Stimulated activated CD4-positive, alpha-beta T cell treated with anti-CD3 and anti-CD28 coated beads, Interleukin-2, amount 100 ng/mL, for 48 hours (primary cell): ENCODE results near the gene FNBP1.
A peak's percentile ranks its signal among the peaks of the same experiment; 100 is the strongest.
"Not testable (repeated sequence)": the region's sequence is repeated elsewhere in the genome, so short reads cannot be mapped to it uniquely, and the experiment has no call there.

Source experiments
- DNase-seq, 2 donors: peaks; one replicate each; pipeline ENCODE4 v3.0.0-alpha.2; 2020

Gene FNBP1

DNA sequence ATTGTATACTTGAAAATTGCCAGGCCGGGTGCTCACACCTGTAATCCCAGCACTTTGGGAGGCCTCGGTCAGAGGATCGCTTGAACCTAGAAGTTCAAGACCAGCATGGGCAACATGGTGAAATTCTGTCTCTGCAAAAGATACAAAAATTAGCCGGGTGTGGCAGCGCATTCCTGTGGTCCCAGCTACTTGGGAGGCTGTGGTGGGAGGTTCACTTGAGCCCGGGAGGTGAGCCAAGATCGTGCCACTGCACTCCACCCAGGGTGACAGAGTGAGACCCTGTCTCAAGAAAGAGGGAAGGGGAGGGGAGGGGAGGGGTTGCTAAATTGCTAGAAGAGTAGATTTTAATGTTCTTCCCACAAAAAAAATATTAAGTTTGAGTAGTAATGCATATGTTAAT, 53.2 kb downstream of the FNBP1 start:
- DNase-seq = no peak

DNA sequence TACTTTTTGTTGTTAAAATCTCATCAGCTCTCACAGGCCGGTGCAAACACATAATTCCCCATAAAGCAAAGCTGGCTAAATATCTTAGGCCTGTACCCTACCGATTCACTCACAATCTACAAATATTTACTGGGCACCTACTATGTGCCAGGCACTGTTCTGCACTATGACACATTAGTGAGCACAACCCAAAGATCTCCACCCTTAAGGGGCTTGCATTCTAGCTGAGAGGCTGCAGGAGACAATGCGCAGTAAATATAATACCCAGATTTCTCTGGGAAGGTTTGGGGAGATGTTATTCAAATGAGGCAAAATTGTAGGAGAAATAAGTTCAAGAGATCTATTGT, 53.7 kb downstream of the FNBP1 start:
- DNase-seq = no peak

DNA sequence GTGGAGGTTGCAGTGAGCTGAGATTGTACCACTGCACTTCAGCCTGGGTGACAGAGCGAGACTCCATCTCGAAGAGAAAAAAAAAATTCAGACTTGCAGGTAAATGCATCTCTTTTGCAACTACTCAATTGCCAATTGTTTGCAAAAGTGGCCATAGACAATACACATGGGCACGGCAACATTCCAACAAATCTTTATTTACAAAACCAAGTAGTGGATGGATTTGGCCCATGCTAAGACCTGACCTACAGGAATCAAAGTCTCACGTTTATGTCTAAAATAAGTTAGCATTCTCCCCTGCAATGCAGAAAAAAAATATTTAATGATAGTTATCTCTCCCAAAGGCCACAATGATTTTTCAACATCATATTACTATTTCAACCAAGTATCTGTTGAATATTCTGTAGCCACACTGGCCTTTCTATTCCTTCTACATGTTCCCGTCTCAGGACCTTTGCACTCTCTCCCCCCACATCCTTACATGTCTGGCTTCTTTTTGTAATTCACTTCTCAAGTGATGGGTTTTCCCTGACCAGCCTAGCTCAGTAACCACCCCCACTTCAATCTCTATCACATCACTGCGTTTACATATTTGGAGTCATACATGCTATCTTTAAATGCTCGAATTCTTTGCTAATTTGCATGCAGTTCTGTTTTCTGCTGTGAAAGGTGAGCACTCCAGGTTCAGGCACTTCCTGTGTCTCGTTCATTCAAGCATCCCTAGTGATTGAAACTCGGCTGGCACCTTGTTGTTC, 54.2 kb downstream of the FNBP1 start:
- no peak for DNase-seq

DNA sequence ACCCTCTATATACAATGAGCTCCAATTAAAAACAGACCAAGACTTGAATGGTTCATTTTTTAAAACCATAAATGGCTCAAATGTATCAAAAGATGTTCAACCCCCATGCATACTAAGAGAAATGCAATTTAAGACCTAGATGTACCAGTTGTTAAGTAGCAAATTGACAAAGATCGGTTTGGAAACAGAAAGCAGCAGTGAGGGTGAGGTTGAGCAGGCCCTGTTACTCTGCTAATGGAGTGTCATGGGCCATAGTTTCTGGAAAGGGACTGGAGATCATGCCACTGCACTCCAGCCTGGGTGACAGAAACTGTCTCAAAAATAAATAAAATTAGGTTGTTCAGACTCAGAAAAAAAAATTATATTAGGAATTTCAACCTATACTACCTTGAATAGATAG, 55.0 kb downstream of the FNBP1 start:
- no peak for DNase-seq

DNA sequence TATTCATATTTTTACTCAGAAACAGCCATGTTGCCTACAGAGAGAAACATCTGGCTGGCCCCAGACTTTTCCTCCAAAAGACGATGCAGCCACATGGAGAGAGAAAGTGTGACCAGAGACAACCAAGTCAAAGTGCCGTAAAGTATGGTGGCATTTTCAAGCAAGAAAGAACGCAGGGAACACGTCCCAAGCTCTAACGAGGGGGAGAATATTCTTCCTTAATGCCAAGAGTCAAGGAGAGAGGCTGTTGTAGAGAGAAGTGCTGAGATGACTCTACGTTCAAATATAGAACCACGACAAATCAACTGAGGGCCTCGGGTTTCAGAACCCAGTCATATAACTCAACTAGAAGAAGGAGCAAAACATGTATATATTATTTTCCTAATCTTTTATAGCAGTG, 55.9 kb downstream of the FNBP1 start:
- no peak for DNase-seq

DNA sequence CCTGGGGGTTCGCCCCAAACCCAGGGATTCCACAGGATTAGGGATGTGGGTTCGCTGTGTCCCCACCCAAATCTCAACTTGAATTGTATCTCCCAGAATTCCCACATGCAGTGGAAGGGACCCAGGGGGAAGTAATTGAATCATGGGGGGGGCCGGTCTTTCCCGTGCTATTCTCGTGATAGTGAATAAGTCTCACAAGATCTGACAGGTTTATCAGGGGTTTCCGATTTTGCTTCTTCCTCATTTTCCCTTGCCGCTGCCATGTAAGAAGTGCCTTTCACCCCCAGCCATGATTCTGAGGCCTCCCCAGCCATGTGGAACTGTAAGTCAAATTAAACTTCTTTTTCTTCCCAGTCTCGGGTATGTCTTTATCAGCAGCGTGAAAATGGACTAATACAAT, 58.4 kb downstream of the FNBP1 start:
- not testable (repeated sequence) for DNase-seq

DNA sequence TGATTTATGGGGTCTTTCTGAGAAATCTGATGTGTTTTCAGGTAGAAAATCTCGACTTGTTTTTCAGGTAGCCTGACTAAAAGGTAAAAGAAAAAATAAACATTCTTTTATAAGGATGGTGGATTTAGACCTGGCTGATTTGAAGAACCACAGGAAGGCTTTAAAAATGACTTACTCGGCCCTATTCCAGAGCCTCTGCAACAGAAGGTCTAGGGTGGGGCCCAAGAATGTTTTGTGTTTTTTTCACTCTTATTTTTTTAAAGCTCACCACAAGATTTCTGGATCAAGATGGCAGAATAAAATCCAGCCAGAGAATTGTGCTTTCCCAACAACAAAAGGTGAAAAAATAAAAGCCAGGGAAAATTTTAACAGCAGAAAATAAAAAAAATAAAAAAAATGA, 59.1 kb downstream of the FNBP1 start:
- no peak for DNase-seq

DNA sequence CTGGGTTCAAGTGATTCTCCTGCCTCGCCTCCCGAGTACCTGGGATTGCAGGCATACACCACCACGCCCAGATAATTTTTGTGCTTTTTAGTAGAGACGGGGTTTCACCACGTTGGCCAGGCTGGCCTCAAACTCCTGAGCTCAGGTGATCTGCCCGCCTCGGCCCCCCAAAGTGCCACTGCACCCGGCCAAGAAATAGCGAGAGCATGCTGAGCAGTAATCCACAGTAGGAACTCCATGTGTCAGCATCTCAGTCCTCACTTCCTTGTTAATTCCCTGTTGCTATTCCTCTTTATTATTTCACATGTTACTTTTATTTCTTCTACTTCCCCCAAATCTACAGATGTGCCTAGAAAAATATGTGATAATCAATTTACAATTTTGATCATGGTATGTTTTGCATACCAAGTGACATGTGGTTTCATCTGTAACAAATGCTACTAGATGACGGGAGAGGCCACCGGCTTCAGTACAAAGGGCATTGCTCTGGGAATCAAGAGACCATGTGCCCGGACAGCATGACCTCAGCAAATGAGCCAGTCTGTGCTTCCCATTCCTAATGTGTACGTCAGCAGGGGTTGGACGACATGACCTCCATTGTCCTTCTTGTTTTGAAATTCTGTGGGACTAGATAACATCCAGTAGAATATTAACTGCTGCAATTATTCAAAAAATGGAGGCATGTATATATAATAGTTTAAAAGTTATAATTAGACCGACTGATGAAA, 61.6 kb downstream of the FNBP1 start:
- DNase-seq = no peak

DNA sequence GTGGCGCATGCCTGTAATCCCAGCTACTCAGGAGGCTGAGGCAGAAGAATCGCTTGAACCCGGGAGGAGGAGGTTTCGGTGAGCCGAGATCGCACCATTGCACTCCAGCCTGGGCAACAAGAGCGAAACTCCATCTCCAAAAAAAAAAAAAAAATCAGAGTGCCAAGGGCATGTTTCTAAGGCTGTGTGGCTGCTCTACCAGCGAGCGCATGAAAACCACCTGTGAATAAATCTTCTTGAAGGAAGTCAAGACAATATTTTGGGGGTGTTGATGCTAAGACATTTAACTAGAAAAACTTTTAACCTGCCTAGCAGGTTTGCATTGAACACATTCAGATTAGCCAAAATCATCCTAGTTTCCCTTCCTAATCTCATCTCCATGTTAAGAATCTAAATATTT, 62.8 kb downstream of the FNBP1 start:
- DNase-seq = not testable (repeated sequence)

DNA sequence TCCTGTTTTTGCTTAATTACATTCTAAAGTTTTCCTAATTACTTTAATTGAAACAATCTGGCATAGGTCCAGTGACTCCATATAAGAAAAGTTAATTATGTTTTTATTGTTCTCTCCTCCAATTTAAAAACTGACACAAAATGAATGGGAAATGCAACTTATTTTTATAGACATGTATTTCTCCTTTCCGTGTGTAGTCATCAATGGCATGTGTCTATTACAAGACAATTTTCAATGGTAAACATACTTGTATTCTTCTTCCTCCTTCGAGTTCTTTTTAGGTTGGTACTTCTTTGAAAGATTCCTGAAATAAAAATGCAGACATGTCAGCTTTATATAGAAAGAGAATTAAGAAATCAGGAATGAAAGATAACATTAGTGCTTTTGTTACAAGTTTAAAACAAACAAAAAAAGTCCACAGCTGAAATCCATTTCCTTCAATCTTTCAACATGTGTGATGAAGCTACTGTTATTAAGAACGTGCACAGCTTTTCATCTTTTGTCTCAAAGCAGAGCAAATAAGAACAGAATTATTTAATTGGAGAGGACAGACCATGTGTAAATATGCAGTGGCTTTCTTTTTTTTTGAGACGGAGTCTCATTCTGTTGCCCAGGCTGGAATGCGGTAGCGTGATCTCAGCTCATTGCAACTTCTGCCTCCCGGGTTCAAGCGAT, 63.8 kb downstream of the FNBP1 start:
- DNase-seq = no peak

DNA sequence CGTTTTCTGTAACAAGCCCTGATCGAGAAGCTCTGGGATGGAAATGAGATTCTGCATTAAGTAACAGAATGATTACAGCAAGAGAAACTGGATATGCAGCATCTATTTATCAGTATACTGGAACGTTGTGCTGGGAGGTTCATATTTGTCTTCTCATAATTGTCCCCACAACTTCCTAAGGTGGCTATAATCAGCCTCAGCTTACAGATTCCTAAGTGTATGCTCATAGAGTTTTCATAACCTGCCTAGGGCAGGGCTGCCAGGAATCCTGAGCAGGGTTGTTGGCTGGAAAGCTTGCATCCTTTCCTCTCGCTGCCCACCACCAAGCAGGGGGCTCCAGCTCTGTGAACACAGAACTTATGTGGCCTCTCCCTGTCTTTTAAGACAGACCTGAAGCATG, 70.2 kb downstream of the FNBP1 start:
- no peak for DNase-seq

DNA sequence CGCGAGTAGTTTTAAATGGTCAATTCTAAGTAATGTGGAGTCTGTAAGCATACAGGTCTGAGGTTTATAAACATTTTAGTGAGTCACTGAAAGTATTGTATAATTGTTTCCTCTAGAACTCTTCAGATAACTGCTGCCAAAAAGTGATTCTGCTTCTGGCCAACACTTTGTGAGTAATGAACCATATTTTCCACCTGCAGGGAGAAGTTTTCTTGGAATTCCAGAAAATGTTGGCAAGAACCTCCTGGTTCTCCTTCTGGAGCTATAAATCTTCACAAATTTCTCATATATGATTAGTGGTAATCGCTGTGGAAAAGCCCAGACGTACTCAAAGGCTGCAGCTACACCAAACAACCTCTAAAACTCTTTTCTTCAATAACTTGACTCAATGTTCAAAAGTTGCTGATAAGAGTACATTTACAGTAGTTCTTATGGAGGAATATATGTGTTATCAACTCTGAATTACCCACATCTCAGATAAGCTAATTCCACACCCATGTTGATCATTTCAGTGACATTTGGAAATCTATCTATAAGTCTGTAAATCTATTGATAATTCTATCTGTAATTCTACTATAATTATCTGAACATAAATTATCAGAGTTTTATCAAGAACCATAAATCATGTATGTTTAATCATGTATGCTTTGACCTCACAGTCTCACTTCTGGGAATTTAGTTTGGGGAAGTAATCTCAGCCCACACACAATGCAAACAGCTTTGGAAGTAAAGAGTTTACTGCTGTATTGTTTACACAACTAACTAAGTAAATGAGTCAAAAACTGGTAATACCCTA, 74.1 kb downstream of the FNBP1 start:
- DNase-seq = no peak

DNA sequence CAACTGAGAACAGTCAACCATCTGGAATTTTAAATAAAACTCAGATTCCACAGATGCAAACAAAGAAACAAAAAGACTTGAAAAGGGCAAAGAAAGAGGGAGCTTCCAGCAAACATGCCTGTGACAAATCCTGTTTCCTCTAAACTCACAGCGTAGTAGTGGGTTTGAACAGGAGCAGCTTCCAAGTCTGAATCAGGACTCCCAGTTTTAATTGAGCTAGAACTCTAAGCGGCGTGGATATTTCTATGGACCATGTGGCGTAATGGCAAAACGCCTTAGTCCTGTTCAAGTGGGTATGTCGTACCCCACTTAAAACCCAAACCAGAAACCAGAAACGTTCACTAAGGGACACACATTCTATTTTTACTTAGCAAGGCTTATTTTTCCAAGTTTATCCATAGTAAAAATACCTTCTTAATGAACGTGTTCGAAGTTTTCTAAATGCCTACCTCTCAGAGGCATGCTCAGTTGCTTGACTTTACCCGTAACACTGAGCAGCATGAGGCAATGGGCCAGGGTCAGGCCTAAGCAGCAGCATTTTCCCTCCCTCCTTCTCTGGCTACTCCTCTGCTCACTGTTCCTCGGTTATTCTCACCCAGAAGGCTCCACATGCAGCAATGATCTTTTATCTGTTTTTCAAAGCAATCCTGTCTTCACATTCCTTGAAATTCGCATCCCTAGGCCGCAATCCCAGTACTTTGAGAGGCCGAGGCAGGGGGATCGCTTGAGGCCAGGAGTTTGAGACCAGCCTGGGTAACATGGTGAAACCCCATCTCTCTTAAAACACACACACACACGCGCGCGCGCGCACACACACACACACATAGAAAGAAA, 77.9 kb downstream of the FNBP1 start:
- DNase-seq = no peak

DNA sequence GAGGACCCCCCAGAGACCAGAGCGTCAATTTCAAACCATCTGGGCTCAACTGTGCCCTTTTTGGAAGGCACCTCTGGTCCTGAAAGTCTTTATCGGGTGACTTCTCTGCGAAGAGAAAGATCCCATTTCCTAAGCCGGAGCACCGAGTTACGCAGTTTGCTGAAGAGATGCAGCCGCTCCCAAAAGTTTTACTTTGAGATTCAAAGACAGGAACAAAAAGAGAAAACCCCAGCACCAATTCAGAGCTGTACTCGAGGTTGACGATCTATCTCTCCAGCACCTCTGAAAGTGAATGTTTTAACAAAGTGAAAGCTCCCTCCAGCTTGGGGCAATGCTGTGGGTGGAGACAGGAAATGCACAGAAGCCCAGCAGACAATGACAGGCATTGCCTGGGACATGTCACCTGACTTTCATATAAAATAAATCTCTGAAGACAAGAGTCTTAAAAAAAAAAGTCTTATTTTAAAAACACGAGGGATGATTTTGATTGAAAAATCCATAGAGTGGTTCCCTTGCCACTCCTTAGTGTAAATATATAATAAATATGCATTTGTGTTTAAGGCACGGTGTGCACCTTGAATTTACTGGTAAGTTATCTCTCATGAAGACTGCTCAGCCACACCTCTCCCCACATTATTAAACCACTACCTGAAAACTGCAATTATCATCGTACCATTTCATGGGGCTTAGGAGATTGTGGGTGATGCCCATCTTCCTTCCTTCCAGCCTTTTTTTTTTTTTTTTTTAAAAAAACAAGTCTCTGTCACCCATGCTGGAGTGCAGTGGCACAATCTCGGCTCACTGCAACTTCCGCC, 79.9 kb downstream of the FNBP1 start:
- DNase-seq = peak; percentile 53 to 59

DNA sequence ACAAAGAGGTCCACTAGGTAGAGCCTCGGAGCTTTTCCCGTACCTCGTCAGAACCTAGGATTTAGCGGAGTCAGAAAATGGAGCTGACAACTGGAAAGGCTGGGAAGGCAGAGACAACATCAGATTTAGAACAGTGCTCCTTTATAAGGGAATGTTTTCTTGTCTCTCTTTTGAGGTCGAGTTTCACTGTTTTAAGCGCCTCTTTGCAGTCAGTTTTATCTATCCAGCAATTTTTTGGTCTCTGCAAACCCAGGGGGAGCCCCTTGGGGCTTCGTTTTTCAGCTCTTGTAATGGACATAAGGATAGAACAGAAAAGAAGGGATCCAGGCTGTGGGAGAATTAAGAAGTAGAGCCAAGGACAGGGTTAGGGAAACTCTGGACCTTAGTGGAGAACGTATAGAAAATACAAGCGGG, 80.5 kb downstream of the FNBP1 start:
- no peak for DNase-seq

DNA sequence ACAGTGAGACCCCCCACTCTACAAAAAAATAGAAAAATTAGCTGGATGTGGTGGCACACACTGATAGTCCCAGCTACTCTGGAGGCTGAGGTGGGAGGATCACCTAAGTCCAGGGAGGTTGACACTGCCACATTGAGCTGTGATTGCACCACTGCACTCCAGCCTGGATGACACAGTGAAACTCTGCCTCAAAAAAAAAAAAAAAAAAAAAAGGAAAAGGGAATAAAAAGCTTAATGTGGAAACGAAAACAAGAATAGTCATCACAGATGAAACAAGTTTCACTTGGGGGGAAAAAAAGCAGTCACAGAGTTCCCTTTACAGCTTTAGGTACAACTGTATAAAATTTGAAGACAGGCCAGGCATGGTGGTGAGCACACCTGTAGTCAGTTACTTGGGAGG, 84.2 kb downstream of the FNBP1 start:
- DNase-seq = no peak

DNA sequence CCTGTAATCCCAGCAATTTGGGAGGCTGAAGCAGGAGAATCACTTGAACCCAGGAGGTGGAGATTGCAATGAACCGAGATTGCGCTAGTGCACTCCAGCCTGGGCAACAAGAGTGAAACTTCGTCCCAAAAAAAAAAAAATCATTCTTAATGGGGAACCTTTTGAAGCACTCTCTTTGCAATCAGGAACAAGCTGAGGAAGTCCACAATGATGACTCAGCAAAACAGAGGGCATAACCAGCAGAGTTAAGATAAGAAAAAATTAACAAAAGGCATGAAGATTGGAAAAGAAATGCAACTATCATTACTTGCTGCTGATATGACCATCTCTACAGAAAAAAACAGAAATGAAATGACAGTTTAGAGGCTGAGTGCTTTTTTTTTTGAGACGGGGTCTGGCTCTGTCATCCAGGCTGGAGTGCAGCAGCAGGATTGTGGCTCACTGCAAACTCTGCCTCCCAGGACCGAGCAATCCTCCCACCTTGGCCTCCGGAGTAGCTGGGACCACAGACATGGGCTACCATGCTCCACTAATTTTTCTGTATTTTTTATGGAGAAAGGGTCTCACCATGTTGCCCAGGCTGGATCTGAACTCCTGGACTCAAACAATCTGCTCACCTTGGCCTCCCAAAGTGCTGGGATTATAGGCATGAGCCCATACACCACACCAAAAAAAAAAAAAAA, 88.0 kb downstream of the FNBP1 start:
- DNase-seq = no peak

DNA sequence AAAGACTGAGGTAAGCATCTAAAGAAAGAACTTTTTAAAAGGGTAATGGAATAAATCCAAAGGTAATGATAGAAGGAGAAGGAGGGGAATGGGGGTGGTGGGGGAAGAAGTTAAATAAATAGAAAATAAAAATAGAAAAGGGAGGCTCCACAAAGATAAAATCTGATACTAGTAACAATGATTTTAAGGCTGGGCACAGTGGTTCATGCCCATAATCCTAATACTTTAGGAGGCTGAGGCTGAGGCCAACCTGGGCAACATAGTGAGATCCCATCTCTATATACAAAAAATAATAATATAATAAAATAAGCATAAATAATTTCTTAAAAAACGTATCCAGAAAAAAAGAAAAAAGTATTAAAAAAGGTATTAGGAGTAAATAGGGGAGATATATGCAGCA, 89.3 kb downstream of the FNBP1 start:
- no peak for DNase-seq

DNA sequence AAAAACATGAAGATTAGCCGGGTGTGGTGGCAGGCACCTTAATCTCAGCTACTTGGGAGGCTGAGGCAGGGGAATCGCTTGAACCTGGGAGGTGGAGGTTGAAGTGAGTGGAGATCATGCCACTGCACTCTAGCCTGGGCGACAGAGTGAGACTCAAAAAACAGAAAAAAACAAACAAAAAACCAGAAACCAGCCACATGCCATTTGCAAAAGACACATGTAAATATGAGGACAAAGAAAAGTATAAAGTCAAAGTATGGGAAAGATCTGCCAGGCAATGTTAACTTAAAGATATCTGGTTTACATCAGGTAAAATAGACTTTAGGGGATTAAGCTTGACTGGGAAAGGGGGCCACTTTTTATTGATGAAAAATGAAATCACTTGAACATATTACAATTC, 90.7 kb downstream of the FNBP1 start:
- no peak for DNase-seq

DNA sequence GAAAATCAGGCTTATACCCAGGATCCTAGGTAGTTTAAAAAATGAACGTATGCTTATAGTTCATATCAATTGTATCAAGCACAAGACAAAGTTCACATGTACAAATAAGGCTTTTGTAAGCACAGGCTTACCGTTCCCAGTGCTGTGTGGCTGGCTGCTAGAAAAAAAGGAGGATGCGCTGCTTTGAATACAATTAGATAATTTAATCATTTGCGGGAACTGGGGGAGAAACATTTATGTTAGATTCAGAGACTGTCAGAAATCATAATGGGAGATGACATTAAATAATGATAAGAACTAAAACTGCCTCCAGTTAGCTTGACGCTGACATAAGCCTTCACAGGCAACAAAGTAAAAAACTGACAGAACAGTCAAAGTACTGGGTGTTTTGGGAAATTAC, 93.2 kb downstream of the FNBP1 start:
- no peak for DNase-seq

DNA sequence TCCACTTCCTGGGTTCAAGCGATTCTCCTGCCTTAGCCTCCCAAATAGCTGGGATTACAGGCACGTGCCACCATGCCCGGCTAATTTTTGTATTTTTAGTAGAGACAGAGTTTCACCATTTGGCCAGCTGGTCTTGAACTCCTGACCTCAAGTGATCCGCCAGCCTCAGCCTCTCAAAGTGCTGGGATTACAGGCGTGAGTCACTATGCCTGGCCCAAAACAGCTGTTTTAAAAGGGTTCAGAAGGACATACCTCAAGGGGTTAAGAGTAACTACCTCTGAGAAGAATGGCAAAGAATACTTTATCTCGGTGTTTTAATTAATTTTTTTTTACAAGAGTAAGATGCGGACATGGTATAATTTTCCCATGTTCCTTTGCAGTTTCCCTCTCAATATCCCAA, 94.4 kb downstream of the FNBP1 start:
- not testable (repeated sequence) for DNase-seq
